Measurements from ENCODE around the gene FAM107B. TPM values are rescaled to one million over a fixed set of nuclear protein-coding genes. Genes with fewer than 3 reads are reported as not detected.
A peak's percentile ranks its signal among the peaks of the same experiment; 100 is the strongest.

The FAM107B gene
- total RNA-seq, 1 donor from 2014 or later = 86.2 TPM

GRCh38 chr10:14583967-14584366 is 190.7 kb downstream of the FAM107B start:
- ATAC-seq (no peak), DNase-seq (no peak)
- no peak overlapping the region for H3K4me3 ChIP-seq
- no peak overlapping the region for H3K27ac ChIP-seq
- H3K36me3 ChIP-seq = no peaks in the 10 kb centered on the region
- no peaks in the 10 kb centered on the region for H3K9me3 ChIP-seq
- H3K27me3 ChIP-seq = no peaks in the 10 kb centered on the region
- peaks cover 45% of the 10 kb centered on the region for H3K4me1 ChIP-seq
- intact Hi-C loops (cut with DNase I) = no loop called here
- TF ChIP-seq CTCF (IDR thresholded peaks at IDR 0.05) = no peak

- Histone ChIP-seq H3K4me1 (peaks cover 45% of the 10 kb centered on the region), H3K36me3 (no peaks in the 10 kb centered on the region), H3K9me3 (no peaks in the 10 kb centered on the region), H3K27me3 (no peaks in the 10 kb centered on the region), H3K4me3 (no peak overlapping the region), H3K27ac (no peak overlapping the region)
- intact Hi-C loops (cut with DNase I) = no loop called here
- ATAC-seq = no peak
- TF ChIP-seq CTCF (IDR thresholded peaks at IDR 0.05) = no peak
- no peak for DNase-seq
Observed at GRCh38 chr10:14583252-14583651, 191.4 kb downstream of the FAM107B start.

- Histone ChIP-seq H3K36me3 (no peaks in the 10 kb centered on the region), H3K4me3 (no peak overlapping the region), H3K27me3 (no peaks in the 10 kb centered on the region), H3K4me1 (peaks cover 51% of the 10 kb centered on the region), H3K9me3 (no peaks in the 10 kb centered on the region), H3K27ac (no peak overlapping the region)
- TF ChIP-seq CTCF (IDR thresholded peaks at IDR 0.05) = no peak
- DNase-seq (no peak), ATAC-seq (no peak)
- intact Hi-C loops (cut with DNase I) = no loop called here
Observed at GRCh38 chr10:14581553-14582321, 193.0 kb downstream of the FAM107B start.

- peaks cover 41% of the 10 kb centered on the region for H3K4me1 ChIP-seq
- DNase-seq = no peak
- ATAC-seq = no peak
- no peak for TF ChIP-seq CTCF (IDR thresholded peaks at IDR 0.05)
- H3K36me3 ChIP-seq = no peaks in the 10 kb centered on the region
- no peaks in the 10 kb centered on the region for H3K27me3 ChIP-seq
- H3K4me3 ChIP-seq = no peak overlapping the region
- H3K9me3 ChIP-seq = no peaks in the 10 kb centered on the region
- intact Hi-C loops (cut with DNase I) = no loop called here
- no peak overlapping the region for H3K27ac ChIP-seq
Observed at GRCh38 chr10:14580671-14581332, 193.9 kb downstream of the FAM107B start.

GRCh38 chr10:14579405-14579804 is 195.3 kb downstream of the FAM107B start:
- intact Hi-C loops (cut with DNase I) = no loop called here
- peak; percentile 61 for ATAC-seq
- no peak for DNase-seq
- H3K27ac ChIP-seq = peak overlapping the region; percentile 64
- H3K9me3 ChIP-seq = no peaks in the 10 kb centered on the region
- no peak overlapping the region for H3K4me3 ChIP-seq
- peaks cover 32% of the 10 kb centered on the region for H3K4me1 ChIP-seq
- H3K36me3 ChIP-seq = no peaks in the 10 kb centered on the region
- H3K27me3 ChIP-seq = no peaks in the 10 kb centered on the region
- TF ChIP-seq CTCF (IDR thresholded peaks at IDR 0.05) = no peak
